ENCODE measurements around the gene SDK2.

DNA sequence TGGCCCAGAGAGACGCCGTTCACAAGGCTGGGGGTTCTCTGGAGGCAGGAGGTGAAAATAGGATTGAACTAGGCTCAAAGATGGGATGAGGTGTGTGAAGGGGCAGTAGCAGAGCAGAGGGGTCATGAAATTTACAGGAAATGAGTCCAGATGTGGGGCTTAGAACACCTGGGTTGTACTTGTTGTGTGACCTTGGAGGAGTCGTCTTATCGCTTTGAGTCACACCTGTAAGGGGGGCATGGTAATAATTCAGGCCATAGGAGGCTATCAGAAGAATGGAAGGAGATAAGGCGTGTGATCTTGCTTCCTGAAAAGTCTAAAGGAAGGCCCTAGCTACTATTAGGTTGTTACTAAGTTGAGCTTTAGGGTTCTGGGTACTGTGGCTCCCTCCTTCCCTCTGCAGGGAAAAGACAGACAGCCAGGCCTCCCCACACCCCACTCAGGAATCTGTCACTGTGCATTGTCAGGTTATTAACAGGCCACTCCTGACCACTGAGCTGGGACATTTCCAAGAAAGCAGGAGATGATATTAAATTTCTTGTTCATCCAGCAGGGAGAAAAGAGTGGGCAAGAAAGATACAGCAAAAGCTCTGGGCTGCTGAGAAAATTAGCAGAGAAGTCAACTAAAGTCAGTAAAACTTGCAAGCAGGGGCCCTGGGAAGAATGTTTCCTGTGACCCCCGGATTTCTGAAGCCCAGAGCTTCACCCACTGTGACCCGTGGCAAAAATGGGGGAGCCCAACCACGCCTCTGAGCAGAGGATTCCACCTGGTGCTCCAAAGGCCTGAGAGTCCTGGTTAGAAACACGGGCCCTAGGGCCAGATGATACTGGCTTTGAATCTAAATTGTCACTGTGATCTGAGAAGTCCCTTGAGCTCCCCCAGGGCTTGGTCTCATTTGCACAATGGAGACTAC lies 326.5 kb downstream of the SDK2 start:
- TF ChIP-seq, protein P1, sequence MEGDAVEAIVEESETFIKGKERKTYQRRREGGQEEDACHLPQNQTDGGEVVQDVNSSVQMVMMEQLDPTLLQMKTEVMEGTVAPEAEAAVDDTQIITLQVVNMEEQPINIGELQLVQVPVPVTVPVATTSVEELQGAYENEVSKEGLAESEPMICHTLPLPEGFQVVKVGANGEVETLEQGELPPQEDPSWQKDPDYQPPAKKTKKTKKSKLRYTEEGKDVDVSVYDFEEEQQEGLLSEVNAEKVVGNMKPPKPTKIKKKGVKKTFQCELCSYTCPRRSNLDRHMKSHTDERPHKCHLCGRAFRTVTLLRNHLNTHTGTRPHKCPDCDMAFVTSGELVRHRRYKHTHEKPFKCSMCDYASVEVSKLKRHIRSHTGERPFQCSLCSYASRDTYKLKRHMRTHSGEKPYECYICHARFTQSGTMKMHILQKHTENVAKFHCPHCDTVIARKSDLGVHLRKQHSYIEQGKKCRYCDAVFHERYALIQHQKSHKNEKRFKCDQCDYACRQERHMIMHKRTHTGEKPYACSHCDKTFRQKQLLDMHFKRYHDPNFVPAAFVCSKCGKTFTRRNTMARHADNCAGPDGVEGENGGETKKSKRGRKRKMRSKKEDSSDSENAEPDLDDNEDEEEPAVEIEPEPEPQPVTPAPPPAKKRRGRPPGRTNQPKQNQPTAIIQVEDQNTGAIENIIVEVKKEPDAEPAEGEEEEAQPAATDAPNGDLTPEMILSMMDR (IDR thresholded peaks at IDR 0.05), result no peak
- no peak for TF ChIP-seq POLR2A (IDR thresholded peaks at IDR 0.05)

All from ovary (tissue), 3 donors.